SJCRH30 (cell line): ENCODE data around the gene NT5DC3. TPM values are rescaled to one million over a fixed set of nuclear protein-coding genes. Genes with fewer than 3 reads are reported as not detected.

ENCODE experiments used
- DNase-seq, 2 experiments: peaks; one replicate each; pipeline ENCODE4 v3.0.0-alpha.2; 2015 to 2020
- H3K27ac ChIP-seq: fragments of 250-450 bp; sonication (Bioruptor Pico); 2 replicates; pipeline ENCODE4 v1.5.1; 2020; ENCODE audit warnings: mild to moderate bottlenecking, moderate library complexity
- H3K27me3 ChIP-seq: fragments of 250-450 bp; sonication (Bioruptor Pico); 2 replicates; pipeline ENCODE4 v1.5.1; 2020; ENCODE audit warnings: mild to moderate bottlenecking, moderate library complexity
- H3K36me3 ChIP-seq: fragments of 250-450 bp; sonication (Bioruptor Pico); 2 replicates; pipeline ENCODE4 v1.5.1; 2020; ENCODE audit warnings: mild to moderate bottlenecking, moderate library complexity
- H3K4me1 ChIP-seq: fragments of 250-450 bp; sonication (Bioruptor Pico); 2 replicates; pipeline ENCODE4 v1.5.1; 2020; ENCODE audit warnings: mild to moderate bottlenecking, moderate library complexity
- H3K4me3 ChIP-seq: fragments of 250-450 bp; sonication (Bioruptor Pico); 2 replicates; pipeline ENCODE4 v1.5.1; 2020; ENCODE audit warnings: mild to moderate bottlenecking, moderate library complexity
- H3K9me3 ChIP-seq: fragments of 250-450 bp; sonication (Bioruptor Pico); replicated peaks from 2 replicates; pipeline ENCODE4 v1.5.1; 2020; ENCODE audit warnings: mild to moderate bottlenecking, moderate library complexity
- total RNA-seq: library from RNA; depleted of rRNA; stranded (reverse); fragments of >200 nt; shearing (Covaris generic); gene quantifications from 2 replicates; pipeline ENCODE4 v1.2.3, GENCODE V29; 2014

Gene NT5DC3
- total RNA-seq, 1 experiment from 2014 or later: 14.8 TPM

DNA sequence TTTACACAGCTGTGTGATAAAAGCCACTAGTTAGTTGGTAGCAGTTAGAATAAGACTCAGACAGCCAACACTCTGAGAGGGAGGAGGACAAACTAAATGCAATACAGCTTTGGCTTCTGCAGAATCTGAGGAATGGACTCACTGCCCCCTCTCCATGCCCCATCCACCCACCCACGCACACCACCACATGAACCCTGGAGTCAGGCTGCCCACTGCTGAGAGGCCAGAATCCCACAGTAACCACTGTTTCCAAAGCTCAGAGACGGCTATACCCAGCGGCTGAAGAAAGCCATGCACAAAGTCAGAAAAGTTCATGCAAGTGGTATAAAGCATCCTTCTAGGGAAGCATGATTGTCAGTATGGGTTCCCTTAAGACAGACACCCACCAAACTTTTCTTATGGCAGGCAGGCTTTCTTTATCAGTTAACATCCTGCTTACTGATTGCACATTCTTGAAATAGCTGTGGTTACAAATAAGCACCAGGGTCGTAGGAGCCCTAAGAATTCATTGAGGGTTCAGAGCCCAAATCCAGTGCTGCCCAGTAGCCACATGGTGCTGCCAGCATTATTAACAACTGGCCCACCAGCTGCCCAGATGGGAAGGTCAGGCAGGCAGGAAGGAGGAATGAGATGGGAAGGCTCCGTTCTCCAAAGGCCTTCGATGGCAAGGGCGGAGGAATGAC is 61.5 kb downstream of the NT5DC3 start:
- DNase-seq: peak; percentile 58 to 62
- Histone ChIP-seq H3K27me3 (no peaks in the 10 kb centered on the region), H3K9me3 (no peaks in the 10 kb centered on the region), H3K36me3 (peaks cover 29% of the 10 kb centered on the region), H3K4me3 (no peak overlapping the region), H3K27ac (peak overlapping the region; percentile 51), H3K4me1 (peaks cover 22% of the 10 kb centered on the region)

DNA sequence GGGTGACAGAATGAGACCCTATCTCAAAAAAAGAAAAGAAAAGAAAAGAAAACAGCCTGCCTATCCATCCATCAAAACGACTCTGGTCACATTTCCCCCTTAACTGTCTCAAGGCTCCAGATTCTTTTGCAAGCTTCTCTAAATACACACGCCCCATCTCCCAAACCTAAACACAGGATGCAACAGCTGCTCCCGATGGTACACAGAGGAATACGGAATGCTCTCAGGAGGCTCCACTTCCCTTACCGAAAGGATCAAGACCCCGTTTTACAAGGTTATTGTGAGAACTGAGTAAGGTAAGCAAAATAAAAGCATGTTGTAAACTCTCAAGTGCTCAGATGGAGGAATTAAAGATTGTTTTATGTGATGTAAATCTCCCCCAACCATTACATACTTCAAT is 62.3 kb downstream of the NT5DC3 start:
- Histone ChIP-seq H3K27ac (peak overlapping the region; percentile 51), H3K4me3 (no peak overlapping the region), H3K27me3 (no peaks in the 10 kb centered on the region), H3K36me3 (peaks cover 23% of the 10 kb centered on the region), H3K4me1 (peaks cover 22% of the 10 kb centered on the region), H3K9me3 (no peaks in the 10 kb centered on the region)
- peak; percentile 47 to 59 for DNase-seq

DNA sequence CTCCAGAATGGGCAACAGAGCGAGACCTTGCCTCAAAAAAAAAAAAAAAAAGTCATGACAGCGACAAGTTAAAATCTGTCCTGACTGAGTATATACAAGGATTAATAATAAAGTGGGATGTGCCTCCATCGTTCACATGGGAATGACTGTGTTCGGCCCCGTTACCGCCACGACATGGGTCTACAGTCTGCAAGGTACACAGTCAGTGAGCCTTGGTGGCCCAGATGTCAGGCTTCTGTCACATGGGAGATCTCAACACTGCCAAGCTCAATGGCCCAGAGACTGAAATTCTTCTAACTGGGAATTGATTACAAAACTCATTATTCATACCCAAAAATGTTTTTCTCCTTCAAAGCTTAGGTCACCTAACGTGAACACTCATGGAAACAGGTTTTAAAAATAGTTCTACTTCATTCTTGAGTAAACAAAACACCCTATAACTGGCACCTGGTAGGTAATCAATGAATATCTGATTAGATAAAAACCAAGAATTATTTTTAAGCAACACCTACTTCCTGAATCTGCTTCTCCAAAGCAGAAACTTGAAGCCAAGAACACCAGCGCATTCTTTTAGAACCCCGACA is 66.0 kb downstream of the NT5DC3 start:
- DNase-seq: no peak
- H3K4me3 ChIP-seq: no peak overlapping the region
- no peaks in the 10 kb centered on the region for H3K9me3 ChIP-seq
- H3K36me3 ChIP-seq: peaks cover 20% of the 10 kb centered on the region
- H3K27ac ChIP-seq: no peak overlapping the region
- H3K27me3 ChIP-seq: no peaks in the 10 kb centered on the region
- peaks cover 16% of the 10 kb centered on the region for H3K4me1 ChIP-seq

DNA sequence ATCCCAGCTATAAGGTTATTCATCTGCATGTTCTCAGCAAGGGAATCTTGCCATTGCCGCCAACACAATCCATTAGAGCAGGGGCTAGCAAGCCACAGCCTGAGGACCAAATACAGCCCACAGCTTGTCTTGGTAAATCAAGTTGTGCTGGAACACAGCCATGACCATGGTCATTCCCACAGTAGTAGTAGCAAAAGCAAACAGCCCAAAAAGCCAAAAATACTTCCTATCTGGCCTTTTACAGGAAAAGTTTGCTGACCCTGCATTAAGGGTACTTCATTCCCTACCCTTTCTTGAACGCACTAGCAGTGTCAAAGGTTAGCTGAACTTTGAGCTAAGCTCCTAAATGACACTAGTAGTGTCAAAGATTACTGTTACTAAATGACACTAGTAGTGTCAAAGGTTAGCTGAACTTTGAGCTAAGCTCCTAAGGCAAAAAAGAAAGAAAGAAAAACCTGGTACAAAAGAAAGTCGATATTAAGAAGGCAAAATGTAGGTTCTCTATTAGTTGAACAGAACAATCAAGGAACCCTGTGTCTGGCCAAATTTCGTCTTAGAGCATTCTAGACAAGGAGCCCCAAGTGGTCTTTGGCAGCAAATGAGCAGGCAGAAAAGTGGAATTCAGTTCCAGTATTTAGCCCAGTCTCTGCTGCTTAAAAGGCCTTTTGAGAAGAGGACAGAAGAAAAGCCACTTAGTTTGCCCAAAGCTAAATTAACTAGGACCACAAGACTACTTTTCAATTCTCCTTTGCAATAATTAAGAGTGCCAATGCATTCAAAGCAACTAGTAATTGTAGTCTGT is 67.7 kb downstream of the NT5DC3 start:
- no peaks in the 10 kb centered on the region for H3K27me3 ChIP-seq
- DNase-seq: no peak
- no peaks in the 10 kb centered on the region for H3K9me3 ChIP-seq
- no peak overlapping the region for H3K4me3 ChIP-seq
- H3K36me3 ChIP-seq: peaks cover 20% of the 10 kb centered on the region
- H3K27ac ChIP-seq: no peak overlapping the region
- H3K4me1 ChIP-seq: peaks cover 6% of the 10 kb centered on the region; the same call in 1 of the 2 replicates

DNA sequence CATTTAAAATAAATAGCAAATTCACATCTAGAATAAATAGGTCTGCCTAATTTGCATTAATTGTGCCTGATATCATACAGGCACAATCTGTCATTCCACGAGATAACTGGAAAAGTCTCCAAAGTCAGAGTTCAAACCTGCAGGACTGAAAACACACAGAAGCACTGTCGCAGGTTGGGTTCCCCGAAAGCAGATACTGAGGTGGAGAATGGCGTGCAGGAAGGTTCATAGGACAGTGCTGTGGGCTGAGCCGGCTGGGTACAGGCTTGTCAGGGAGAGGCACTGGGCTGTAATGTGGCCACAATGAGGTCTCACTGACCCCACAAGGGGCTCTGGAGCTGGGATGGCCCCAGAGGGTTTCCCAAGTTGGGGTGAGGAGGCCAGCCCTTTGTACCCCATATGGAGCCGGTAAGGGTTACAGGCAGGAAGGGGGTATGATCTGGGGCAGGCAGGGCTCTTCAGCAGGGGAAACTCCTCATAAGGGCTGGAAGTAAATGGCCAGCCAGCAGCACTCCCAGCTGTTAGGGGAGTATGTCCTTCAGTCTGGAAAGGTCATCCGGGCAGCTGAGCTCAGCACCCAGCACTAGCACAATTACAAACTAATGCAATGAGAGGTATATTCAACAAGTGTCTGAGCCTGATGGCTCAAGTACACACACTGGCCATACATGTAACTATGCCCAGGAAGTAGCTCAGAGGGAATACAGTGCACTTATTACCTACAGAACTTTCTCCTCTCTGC is 68.5 kb downstream of the NT5DC3 start:
- H3K4me3 ChIP-seq: no peak overlapping the region
- no peak for DNase-seq
- no peak overlapping the region for H3K27ac ChIP-seq

DNA sequence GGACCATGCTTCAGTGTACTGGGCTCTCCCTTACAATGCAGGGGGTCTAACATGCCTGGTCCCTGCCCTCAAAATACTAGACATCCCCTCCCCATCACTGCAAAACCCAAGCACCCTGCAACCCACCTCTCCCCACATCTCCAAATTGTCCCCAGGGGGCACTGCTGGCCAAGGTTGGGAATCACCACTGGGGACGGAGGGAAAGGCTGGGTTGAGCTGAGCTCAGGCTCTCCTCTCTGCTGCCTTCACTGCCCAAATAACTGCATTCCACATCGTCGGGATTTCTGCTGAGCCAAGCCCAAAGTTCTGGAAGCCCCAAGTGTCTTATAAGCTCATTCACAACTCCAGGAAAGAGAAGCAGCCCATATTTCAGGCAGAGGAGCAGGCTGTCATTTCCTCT is 69.6 kb downstream of the NT5DC3 start:
- no peak overlapping the region for H3K27ac ChIP-seq

More for the DNA sequence above, 68.5 kb downstream of the NT5DC3 start:
- H3K4me1 ChIP-seq: peaks cover 6% of the 10 kb centered on the region; the same call in 1 of the 2 replicates
- H3K36me3 ChIP-seq: peaks cover 20% of the 10 kb centered on the region
- no peaks in the 10 kb centered on the region for H3K27me3 ChIP-seq
- H3K9me3 ChIP-seq: no peaks in the 10 kb centered on the region

DNA sequence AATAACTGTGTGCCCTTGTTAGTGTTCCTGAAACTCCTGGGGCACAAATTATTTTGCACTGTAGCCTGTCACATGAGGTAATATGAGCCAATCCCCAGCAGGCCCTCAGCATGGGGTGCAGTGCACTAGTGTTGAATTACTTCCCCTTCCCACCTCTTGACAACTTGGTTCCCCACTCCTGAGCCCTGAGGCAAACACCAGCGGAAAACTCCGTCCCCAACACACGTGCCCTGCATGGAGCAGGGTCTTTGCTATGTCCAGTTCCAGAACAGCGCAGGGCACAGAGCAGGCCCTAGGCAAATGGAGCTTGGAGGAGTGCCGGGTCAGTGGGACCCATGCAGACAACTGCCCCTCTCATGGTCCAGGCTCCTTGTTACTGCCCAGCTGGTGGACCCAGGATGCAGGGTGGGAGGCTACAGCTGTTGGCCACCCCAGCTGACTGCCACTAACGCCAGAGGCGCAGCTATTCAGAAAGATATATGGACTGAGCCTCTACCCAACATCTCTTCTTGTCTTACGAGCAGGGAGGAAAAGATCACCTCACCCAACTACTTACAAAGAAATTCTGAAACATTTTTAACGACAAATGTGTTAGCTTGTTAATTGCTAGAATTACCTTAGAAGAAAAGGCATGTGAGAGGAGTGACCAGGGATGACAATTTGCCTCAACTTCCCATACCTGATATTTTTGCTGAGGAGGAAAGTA is 71.6 kb downstream of the NT5DC3 start:
- Histone ChIP-seq H3K4me3 (no peak overlapping the region), H3K4me1 (peaks cover 6% of the 10 kb centered on the region; the same call in 1 of the 2 replicates), H3K27me3 (no peaks in the 10 kb centered on the region), H3K27ac (no peak overlapping the region), H3K36me3 (peaks cover 5% of the 10 kb centered on the region; the same call in 1 of the 2 replicates), H3K9me3 (no peaks in the 10 kb centered on the region)
- peak; percentile 24 to 47 for DNase-seq

More for the DNA sequence above, 69.6 kb downstream of the NT5DC3 start:
- peak; percentile 42 to 58 for DNase-seq
- no peak overlapping the region for H3K4me3 ChIP-seq
- H3K36me3 ChIP-seq: peaks cover 14% of the 10 kb centered on the region
- H3K27me3 ChIP-seq: no peaks in the 10 kb centered on the region
- H3K9me3 ChIP-seq: no peaks in the 10 kb centered on the region
- peaks cover 6% of the 10 kb centered on the region; the same call in 1 of the 2 replicates for H3K4me1 ChIP-seq

DNA sequence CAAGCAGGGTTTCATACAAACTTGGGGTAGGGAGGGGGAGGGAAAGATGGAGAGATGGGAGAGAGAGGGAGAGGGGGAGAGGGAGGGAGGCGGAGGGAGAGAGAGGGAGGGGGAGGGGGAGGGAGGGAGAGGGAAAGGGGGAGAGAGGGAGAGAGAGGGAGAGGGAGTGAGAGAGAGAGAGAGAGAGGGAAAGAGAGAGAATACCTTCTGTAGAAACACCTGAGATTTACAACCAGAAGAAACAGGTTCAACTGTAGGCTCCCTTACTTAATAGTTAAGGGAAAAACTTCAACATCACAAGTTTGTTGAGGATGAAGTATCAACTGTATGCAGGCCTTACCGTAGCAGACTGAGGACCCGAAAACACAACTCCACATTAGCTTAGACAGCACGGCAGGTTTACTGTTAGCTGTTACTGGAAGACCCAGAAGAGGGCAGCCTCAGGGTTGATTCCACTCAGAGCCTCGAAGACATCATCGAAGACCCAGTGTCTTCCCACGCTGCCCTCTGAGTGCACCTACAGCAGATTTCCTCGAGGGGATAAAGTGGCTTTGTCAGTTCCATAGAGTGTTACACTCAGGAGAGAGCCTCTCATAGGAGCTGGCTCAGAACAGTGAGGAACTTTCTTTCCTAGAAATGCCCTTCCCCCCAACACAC is 72.4 kb downstream of the NT5DC3 start:
- peak in 1 of 2 experiments; percentile 29 for DNase-seq
- Histone ChIP-seq H3K4me1 (peaks cover 6% of the 10 kb centered on the region; the same call in 1 of the 2 replicates), H3K4me3 (no peak overlapping the region), H3K27me3 (no peaks in the 10 kb centered on the region), H3K9me3 (no peaks in the 10 kb centered on the region), H3K27ac (no peak overlapping the region), H3K36me3 (peaks cover 5% of the 10 kb centered on the region; the same call in 1 of the 2 replicates)

DNA sequence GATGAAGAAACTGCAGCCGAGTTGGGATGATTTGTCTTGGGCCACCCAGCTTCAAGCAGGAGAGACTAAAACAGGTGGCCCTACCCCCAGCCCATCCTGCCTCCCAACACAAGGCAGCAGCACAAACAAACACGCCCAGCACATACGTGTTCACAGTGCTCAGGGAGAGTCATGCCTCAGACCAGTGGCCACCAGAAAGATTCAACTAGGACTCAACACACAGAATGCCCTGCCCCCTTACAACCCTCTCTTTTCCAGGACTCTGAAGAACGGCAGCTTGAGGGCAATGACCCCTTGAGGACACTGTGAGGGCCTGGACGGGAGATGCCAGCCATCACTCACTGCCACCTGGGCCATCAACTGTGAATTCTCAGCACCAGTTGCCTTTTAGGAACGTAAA is 75.0 kb downstream of the NT5DC3 start:
- no peak overlapping the region for H3K4me3 ChIP-seq
- no peak for DNase-seq
- no peaks in the 10 kb centered on the region for H3K9me3 ChIP-seq
- peaks cover 5% of the 10 kb centered on the region; the same call in 1 of the 2 replicates for H3K36me3 ChIP-seq
- H3K4me1 ChIP-seq: peaks cover 6% of the 10 kb centered on the region; the same call in 1 of the 2 replicates
- no peak overlapping the region for H3K27ac ChIP-seq
- no peaks in the 10 kb centered on the region for H3K27me3 ChIP-seq

DNA sequence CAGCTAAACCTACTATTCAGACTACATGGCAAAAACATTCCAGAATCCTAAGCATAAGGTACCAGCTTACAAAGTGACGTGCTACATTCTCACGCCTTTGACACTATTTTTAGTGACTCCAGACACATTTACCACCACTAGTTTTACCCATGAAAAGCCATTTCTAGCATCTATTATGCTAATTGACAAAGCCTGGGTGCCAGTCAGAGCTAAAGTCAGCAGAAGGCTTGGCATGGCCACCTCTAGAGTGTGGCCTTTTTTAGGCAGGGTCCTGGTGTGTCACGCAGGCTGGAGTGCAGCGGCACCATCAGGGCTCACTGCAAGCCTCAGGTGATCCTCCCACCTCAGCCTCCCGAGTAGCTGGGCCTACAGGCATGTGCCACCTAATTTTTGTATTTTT is 75.7 kb downstream of the NT5DC3 start:
- Histone ChIP-seq H3K27ac (no peak overlapping the region), H3K36me3 (no peaks in the 10 kb centered on the region), H3K27me3 (no peaks in the 10 kb centered on the region), H3K4me3 (no peak overlapping the region), H3K9me3 (no peaks in the 10 kb centered on the region), H3K4me1 (peaks cover 6% of the 10 kb centered on the region; the same call in 1 of the 2 replicates)
- no peak for DNase-seq

DNA sequence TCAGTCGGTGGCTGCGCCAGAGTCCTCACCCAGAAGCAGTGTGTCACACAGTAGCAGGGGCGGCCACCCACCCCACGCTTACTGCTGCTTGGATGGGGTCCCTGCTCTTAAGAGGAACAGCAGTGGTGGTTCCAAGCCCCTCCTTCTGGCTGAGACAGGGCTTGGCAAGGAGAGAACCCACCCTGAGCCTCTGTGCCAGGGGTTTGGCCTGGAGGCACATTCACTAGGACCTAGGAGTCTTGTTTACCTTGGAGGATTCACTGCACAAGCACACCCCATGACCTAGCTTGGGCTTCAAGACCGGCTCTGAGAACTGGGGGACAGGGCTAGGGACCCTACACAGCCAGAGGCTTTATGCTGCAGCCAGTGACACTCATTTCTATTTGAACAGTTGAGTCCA is 78.6 kb downstream of the NT5DC3 start:
- H3K9me3 ChIP-seq: no peaks in the 10 kb centered on the region
- no peak for DNase-seq

DNA sequence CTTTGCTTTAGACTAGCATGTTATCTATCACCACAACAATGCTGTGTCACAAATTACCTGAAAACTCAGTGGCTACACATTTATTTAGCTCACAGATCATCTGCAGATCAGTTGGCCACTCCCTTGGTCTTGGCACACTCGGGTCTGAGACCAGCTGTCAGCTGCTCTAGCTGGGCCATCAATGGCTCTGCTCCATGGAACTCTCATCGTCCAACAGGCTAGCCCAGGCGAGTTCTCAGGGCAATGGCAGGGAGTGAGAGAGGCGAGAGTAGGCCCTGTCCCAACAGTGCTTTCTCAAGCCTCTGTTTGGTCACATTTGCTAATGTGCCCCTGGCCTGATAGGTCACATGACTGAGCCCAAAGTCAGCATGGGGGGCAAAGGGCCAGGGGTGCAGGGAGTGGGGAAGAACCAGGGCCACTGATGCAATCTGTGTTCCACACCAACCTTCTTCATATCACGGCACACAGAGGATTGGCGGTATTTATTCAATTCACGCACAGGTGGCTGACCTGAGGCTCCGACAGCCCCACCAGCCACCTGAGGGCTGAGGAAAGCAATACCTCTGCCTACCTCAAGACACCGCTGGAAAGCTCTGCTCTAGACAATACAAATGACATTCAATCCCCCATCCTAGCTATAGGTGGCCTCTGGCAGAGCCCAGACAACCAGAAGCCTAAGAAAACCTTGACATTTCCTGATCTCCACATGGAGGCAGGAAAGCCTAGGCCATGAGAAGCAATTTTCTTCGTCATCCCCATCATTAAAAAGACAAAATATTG is 82.5 kb downstream of the NT5DC3 start:
- DNase-seq: no peak
- H3K9me3 ChIP-seq: no peaks in the 10 kb centered on the region
- no peaks in the 10 kb centered on the region for H3K27me3 ChIP-seq
- no peaks in the 10 kb centered on the region for H3K36me3 ChIP-seq
- no peaks in the 10 kb centered on the region for H3K4me1 ChIP-seq
- no peak overlapping the region for H3K27ac ChIP-seq
- no peak overlapping the region for H3K4me3 ChIP-seq

More for the DNA sequence above, 78.6 kb downstream of the NT5DC3 start:
- Histone ChIP-seq H3K36me3 (no peaks in the 10 kb centered on the region), H3K27ac (no peak overlapping the region), H3K4me1 (no peaks in the 10 kb centered on the region), H3K27me3 (no peaks in the 10 kb centered on the region), H3K4me3 (no peak overlapping the region)

DNA sequence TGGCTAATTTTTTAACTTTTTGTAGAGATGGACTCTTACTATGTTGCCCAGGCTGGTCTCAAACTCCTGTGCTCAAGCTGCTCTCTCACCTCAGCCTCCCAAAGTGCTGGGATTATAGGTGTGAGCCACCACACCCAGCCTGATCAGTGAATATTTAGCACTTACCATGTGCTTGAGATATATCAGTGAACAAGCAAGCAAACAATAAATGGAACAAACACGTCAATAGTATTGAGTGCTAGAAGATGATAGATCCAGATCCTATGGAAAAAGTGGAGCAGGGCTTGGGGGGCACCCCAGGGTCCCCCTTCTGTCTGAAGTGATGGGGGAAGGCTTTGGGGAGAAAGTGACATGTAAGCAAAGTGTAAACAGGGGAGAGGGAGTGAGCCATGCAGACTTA is 83.8 kb downstream of the NT5DC3 start:
- no peaks in the 10 kb centered on the region for H3K36me3 ChIP-seq
- peaks cover 2% of the 10 kb centered on the region; the same call in 1 of the 2 replicates for H3K4me1 ChIP-seq
- H3K4me3 ChIP-seq: no peak overlapping the region
- no peak overlapping the region for H3K27ac ChIP-seq
- H3K9me3 ChIP-seq: no peaks in the 10 kb centered on the region
- H3K27me3 ChIP-seq: no peaks in the 10 kb centered on the region
- no peak for DNase-seq
